ENCODE data around the gene ARHGAP28. TPM values are rescaled to one million over a fixed set of nuclear protein-coding genes. Genes with fewer than 3 reads are reported as not detected.

ARHGAP28 gene
- polyA plus RNA-seq, 1 of the 3 experiments (the other 2 are of a cell fraction): 0.99 TPM

- Histone ChIP-seq H3K9me3 (no peaks in the 10 kb centered on the region), H3K36me3 (replicated peaks in 1 of 2; ENCODE audit: control insufficient read depth in 1 of 2, insufficient read depth in 2 of 2, low read length in 1 of 2) (no peaks in the 10 kb centered on the region), H3K79me2 (ENCODE audit: insufficient read depth) (no peaks in the 10 kb centered on the region), H3K4me2 (no peak overlapping the region), H3K27ac (ENCODE audit: low read depth in 2 of 2, low read length in 1 of 2) (no peak overlapping the region), H4K20me1 (ENCODE audit: insufficient read depth) (no peaks in the 10 kb centered on the region), H3K9ac (no peak overlapping the region), H3K27me3 (ENCODE audit: insufficient read depth) (no peaks in the 10 kb centered on the region), H3K4me3 (ENCODE audit: low read depth in 2 of 2, low read length in 1 of 2) (no peak overlapping the region), H2AFZ (ENCODE audit: low read depth) (no peak overlapping the region), H3K9me2 (no peaks in the 10 kb centered on the region), H3F3A (replicated peaks; ENCODE audit: insufficient read depth) (no peaks in the 10 kb centered on the region), H3K4me1 (ENCODE audit: control insufficient read depth in 1 of 2, insufficient read depth in 2 of 2, low read depth in 1 of 2, low read length in 1 of 2) (no peaks in the 10 kb centered on the region)
- WGBS (ENCODE audit: low lambda C conversion rate): 70% methylated on average over 15 of the region's 16 CpGs
- ChIA-PET CTCF (interaction anchor here (0.6 to 1.4 kb wide), 3 partner anchors 27 to 406 kb away, joined by 3 read pairs; no protein-coding TSS in a partner anchor), POLR2A (no interaction called here)
- no peak for DNase-seq
- TF ChIP-seq POLR2AphosphoS5 (IDR thresholded peaks at IDR 0.05; ENCODE audit: low read depth, low read length): no peak
- TF ChIP-seq, protein P1, sequence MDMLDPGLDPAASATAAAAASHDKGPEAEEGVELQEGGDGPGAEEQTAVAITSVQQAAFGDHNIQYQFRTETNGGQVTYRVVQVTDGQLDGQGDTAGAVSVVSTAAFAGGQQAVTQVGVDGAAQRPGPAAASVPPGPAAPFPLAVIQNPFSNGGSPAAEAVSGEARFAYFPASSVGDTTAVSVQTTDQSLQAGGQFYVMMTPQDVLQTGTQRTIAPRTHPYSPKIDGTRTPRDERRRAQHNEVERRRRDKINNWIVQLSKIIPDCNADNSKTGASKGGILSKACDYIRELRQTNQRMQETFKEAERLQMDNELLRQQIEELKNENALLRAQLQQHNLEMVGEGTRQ (IDR thresholded peaks at IDR 0.05; ENCODE audit: borderline replicate concordance, low read depth, low read length): no peak
- no peak for TF ChIP-seq FOSL2 (IDR thresholded peaks at IDR 0.05; ENCODE audit: borderline replicate concordance, low read depth)
- no peak for TF ChIP-seq TEAD4 (IDR thresholded peaks at IDR 0.05; ENCODE audit: borderline replicate concordance, insufficient read depth)
Observed at GRCh38 chr18:6948281-6949055, 219.0 kb downstream of the ARHGAP28 start.

GRCh38 chr18:6949800-6950586, 220.5 kb downstream of the ARHGAP28 start:
- WGBS (ENCODE audit: low lambda C conversion rate): 53% methylated on average over 11 of the region's 11 CpGs
- H3K4me1 ChIP-seq (ENCODE audit: control insufficient read depth in 1 of 2, insufficient read depth in 2 of 2, low read depth in 1 of 2, low read length in 1 of 2): no peaks in the 10 kb centered on the region
- H2AFZ ChIP-seq (ENCODE audit: low read depth): no peak overlapping the region
- TF ChIP-seq MAX (IDR thresholded peaks at IDR 0.05; ENCODE audit: low read depth): no peak
- TF ChIP-seq, protein P2, sequence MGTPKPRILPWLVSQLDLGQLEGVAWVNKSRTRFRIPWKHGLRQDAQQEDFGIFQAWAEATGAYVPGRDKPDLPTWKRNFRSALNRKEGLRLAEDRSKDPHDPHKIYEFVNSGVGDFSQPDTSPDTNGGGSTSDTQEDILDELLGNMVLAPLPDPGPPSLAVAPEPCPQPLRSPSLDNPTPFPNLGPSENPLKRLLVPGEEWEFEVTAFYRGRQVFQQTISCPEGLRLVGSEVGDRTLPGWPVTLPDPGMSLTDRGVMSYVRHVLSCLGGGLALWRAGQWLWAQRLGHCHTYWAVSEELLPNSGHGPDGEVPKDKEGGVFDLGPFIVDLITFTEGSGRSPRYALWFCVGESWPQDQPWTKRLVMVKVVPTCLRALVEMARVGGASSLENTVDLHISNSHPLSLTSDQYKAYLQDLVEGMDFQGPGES (IDR thresholded peaks at IDR 0.05; ENCODE audit: low read depth, low read length): no peak
- no peaks in the 10 kb centered on the region for H3K9me2 ChIP-seq
- H3K36me3 ChIP-seq (replicated peaks in 1 of 2; ENCODE audit: control insufficient read depth in 1 of 2, insufficient read depth in 2 of 2, low read length in 1 of 2): no peaks in the 10 kb centered on the region
- H4K20me1 ChIP-seq (ENCODE audit: insufficient read depth): no peaks in the 10 kb centered on the region
- POLR2A ChIA-PET: no interaction called here
- no peak overlapping the region for H3K4me3 ChIP-seq (ENCODE audit: low read depth in 2 of 2, low read length in 1 of 2)
- H3K9me3 ChIP-seq: no peaks in the 10 kb centered on the region
- CTCF ChIA-PET: interaction anchor here (0.6 kb wide), 1 partner anchor 36 kb away, joined by 3 read pairs; no protein-coding TSS in a partner anchor
- H3F3A ChIP-seq (replicated peaks; ENCODE audit: insufficient read depth): no peaks in the 10 kb centered on the region
- no peak for DNase-seq
- H3K27me3 ChIP-seq (ENCODE audit: insufficient read depth): no peaks in the 10 kb centered on the region
- H3K79me2 ChIP-seq (ENCODE audit: insufficient read depth): no peaks in the 10 kb centered on the region
- no peak overlapping the region for H3K27ac ChIP-seq (ENCODE audit: low read depth in 2 of 2, low read length in 1 of 2)
- H3K4me2 ChIP-seq: no peak overlapping the region
- no peak overlapping the region for H3K9ac ChIP-seq
